ENCODE measurements around the gene TMEM217. TPM values are rescaled to one million over a fixed set of nuclear protein-coding genes. Genes with fewer than 3 reads are reported as not detected.

Gene TMEM217
- total and polyA plus RNA-seq, 12 donors = 1.5 to 26.7 (median 5.6) TPM; not detected in 1

GRCh38 chr6:37169496-37170272, 88.3 kb downstream of the TMEM217 start, which contains the start of gene PIM1:
Gene PIM1, plus strand, starts transcription at chr6:37170152. Its CDS starts 424 bp downstream, at chr6:37170576.
- 0 to 1% (median 0%) methylated on average over 7 to 90 of the region's 90 CpGs for WGBS, 4 donors
- Histone ChIP-seq H3K9me3 (replicated peaks in 1 of 3) (no peaks in the 10 kb centered on the region), H3K4me1 (replicated peaks in 1 of 2) (peaks cover 21 to 27% of the 10 kb centered on the region in 2 donors), H3K27ac (peak within 1 kb of the TSS; percentile 88 to 98 (median 95)), H3K4me3 (peak within 1 kb of the TSS; percentile 79 to 96 (median 88)), H3K36me3 (replicated peaks in 1 of 2) (peaks cover 0 to 27% of the 10 kb centered on the region in 2 donors), H3K27me3 (no peaks in the 10 kb centered on the region)
- DNase-seq = peak; percentile 99 to 100 (median 99)
- TF ChIP-seq POLR2A (IDR thresholded peaks at IDR 0.05) (peak; percentile 77 to 93), CTCF (IDR thresholded peaks at IDR 0.05) (no peak)
- intact Hi-C loops (cut with DNase I) = loop anchor here (5.0 to 10.0 kb wide), 2 partner anchors 112 to 145 kb away; no protein-coding TSS in a partner anchor

- Histone ChIP-seq H3K27me3 (no peaks in the 10 kb centered on the region), H3K9me3 (replicated peaks in 1 of 3) (no peaks in the 10 kb centered on the region), H3K36me3 (replicated peaks in 1 of 2) (peaks cover 0 to 20% of the 10 kb centered on the region in 2 donors), H3K4me1 (replicated peaks in 1 of 2) (peaks cover 21 to 27% of the 10 kb centered on the region in 2 donors), H3K27ac (peak overlapping the region; percentile 86 to 98 (median 95)), H3K4me3 (peak overlapping the region in 2 of 4 donors; percentile 38 to 85)
- TF ChIP-seq POLR2A (IDR thresholded peaks at IDR 0.05) = no peak
- TF ChIP-seq CTCF (IDR thresholded peaks at IDR 0.05) = no peak
- 5 to 13% (median 7%) methylated on average over 15 to 29 of the region's 29 CpGs for WGBS, 4 donors
- DNase-seq = peak in 2 of 7 donors; percentile 70 to 77
- intact Hi-C loops (cut with DNase I) = no loop called here
Measured at GRCh38 chr6:37168811-37169495, 89.0 kb downstream of the TMEM217 start.

GRCh38 chr6:37168163-37168758, 89.7 kb downstream of the TMEM217 start:
- Histone ChIP-seq H3K9me3 (replicated peaks in 1 of 3) (no peaks in the 10 kb centered on the region), H3K4me3 (no peak overlapping the region), H3K27me3 (no peaks in the 10 kb centered on the region), H3K36me3 (replicated peaks in 1 of 2) (peaks cover 0 to 13% of the 10 kb centered on the region in 2 donors), H3K27ac (peak overlapping the region in 2 of 5 donors; percentile 95 to 98), H3K4me1 (replicated peaks in 1 of 2) (peaks cover 20 to 21% of the 10 kb centered on the region in 2 donors)
- intact Hi-C loops (cut with DNase I) = no loop called here
- DNase-seq = no peak
- 54 to 64% (median 57%) methylated on average over 5 of the region's 5 CpGs for WGBS, 4 donors
- TF ChIP-seq POLR2A (IDR thresholded peaks at IDR 0.05) (no peak), CTCF (IDR thresholded peaks at IDR 0.05) (no peak)

- intact Hi-C loops (cut with DNase I) = no loop called here
- WGBS, 4 donors = 61 to 81% (median 71%) methylated on average over 4 of the region's 4 CpGs
- Histone ChIP-seq H3K4me1 (replicated peaks in 1 of 2) (peaks cover 0 to 7% of the 10 kb centered on the region in 2 donors), H3K27me3 (no peaks in the 10 kb centered on the region), H3K9me3 (replicated peaks in 1 of 3) (no peaks in the 10 kb centered on the region), H3K4me3 (no peak overlapping the region), H3K27ac (no peak overlapping the region), H3K36me3 (replicated peaks in 1 of 2) (no peaks in the 10 kb centered on the region)
- DNase-seq = no peak
- TF ChIP-seq CTCF (IDR thresholded peaks at IDR 0.05) (no peak), POLR2A (IDR thresholded peaks at IDR 0.05) (no peak)
Measured at GRCh38 chr6:37162740-37163139, 95.2 kb downstream of the TMEM217 start.
